HG02884 (cell line): ENCODE measurements around the gene CPLX1.

Source experiments
- ATAC-seq: cut with Tn5 transposase; IDR thresholded peaks from one replicate; pipeline ENCODE4 v1.9.1; 2021; ENCODE audit warnings: mild to moderate bottlenecking, moderate library complexity; ENCODE audit not compliant: unreplicated experiment

CPLX1 gene

DNA sequence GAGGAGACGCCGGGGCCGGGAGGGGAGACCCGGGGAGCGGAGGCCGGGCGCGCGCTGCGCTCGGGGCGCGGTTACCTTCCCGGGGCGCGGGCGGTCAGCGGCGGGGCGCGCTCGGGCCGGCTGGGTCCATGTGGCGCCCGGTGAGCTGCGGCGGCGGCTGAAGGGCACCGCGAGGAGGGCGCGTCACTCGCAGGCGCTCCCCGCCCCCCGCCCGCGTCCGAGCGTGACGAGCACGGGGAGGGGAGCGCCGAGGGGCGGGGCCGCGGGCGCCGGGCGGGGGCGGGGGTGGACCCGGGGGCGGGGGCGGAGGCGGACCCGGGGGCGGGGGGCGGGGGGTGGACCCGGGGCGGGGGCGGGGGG is at the start of gene CPLX1:
TSS of gene CPLX1 (minus strand) at position 159 of the 360 bp plus-strand sequence. CDS start 1,607 bp downstream, outside the sequence.
- ATAC-seq: no peak

DNA sequence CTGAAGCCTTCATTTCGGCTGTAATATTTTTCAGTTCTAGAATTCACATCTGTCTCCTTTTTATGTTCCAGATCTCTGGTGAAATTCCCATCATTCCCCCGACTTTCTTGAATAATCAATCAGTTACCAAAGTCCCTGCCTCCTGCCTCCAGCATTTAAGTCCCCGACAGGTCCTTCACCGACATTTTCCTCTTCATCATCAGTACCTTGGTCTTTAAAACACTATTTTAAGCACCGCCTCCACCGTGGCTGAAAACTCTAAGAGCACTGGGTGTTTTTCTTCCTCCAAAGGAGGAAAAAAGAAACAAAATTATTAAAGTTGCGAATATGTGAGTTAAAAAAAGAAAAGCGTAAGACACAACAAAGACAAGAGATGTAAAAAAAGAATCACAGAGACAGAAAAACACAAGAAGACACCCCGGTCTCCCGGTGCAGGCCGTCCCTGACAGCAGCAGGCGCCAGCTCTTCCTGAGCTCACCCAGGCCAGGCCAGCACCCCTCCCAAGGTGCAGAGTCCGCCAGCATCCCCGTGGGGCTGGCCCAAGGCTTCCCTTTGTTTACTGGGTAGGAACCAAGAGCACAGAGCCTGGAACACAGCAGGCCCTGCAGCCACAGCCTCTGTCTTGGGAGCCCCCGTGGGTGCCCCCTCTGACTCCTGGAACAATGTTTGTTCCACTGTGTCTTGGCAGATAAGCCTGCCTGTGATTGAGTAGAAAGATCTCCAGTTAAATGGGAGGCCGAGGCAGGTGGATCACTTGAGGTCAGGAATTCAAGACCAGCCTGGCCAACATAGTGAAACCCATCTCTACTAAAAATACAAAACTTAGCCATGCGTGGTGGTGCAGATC is 49.3 kb upstream of the CPLX1 start:
- no peak for ATAC-seq

GRCh38 chr4:874056-874455 is 48.1 kb upstream of the CPLX1 start:
- no peak for ATAC-seq

DNA sequence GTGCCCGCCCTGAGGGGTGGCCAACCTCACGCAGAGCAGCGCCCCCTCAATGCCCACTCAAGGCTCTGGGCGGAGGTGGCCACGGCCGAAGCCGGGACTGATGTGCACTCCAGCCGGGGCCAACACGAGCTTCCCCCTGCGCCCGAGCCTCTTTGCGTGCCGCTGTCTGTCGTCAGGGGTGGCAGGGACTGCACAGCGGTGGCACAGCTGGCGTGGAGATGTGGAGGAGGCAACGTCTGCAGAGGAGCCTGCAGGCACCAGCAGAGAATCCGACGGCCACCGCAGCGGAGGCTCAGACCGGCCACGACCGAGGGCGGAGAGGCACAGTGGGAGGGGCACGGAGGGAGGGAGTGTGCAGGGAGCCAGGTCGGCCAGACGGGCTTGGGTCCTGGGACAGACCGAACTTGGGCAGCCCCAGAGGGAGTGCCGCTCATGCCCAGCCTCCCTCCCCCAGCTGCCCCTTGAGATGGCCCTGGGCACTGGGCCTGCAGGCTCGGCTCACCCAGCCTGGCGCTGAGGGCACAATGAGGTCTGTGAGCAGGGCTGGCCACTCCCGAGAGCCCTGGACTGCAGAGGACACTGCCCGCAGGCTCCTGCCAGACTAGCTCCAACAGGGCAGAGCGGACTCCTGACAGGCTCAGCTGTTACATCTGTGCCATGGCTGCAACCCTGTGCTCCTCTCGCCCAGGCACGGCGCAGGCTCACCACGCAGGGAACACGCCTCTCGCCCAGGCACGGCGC is 46.5 kb upstream of the CPLX1 start:
- ATAC-seq: no peak

- ATAC-seq: no peak
Measured at GRCh38 chr4:871484-871883, 45.6 kb upstream of the CPLX1 start.

- ATAC-seq: no peak
Measured at GRCh38 chr4:870951-871350, 45.0 kb upstream of the CPLX1 start.

- ATAC-seq: no peak
Measured at GRCh38 chr4:869776-870175, 43.8 kb upstream of the CPLX1 start.

DNA sequence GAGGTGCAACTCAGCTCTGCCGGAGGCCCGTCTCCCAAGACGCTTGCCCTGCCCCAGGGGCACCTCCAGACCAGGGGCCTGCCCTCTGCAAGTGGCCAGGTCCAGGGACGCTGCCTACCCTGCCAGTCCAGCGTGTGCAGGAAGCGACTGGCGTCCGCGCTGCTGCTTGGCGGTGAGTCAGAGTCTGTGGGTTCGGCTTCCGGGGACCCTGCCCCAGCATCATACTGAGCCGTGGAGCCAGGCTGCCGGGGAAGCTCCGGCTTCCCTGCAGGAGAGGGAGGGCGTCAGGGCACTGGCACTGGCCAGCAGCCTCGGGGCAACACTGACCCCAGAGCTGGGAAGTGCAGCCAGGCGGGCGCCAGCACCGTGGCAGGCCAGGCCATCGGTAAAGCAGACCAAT is 42.5 kb upstream of the CPLX1 start:
- ATAC-seq: no peak

DNA sequence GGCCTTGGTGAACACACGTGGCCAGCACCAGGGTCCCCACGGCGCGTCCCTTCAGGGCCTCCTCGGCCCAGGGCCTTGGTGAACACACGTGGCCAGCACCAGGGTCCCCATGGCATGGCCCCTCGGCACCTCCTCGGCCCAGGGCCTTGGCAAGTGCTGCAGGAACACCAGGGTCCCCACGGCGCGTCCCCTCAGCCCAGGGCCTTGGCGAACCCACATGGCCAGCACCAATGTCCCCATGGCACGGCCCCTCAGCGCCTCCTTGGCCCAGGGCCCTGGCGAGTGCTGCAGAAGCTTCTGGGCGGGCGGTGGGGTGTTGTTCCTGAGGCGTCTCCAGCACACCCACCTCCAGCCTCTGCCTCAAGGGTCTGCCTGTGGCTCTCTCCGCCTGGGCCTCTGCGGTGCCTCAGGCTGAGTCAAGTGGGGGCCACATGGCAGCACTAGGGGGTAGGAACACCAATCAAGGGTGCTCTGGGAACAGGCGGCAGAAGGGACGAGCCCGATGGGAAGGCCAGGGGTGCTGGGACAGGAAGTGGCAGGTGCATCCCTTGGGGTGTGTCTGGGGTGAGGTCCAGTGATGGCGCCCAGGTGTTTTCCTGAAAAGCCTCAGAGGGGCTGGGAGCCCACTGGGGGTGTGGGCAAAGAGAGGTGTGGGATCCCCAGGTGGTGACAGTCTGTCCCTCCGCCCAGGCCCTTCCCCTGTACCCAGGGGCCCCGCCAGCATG is 41.8 kb upstream of the CPLX1 start:
- ATAC-seq: no peak

DNA sequence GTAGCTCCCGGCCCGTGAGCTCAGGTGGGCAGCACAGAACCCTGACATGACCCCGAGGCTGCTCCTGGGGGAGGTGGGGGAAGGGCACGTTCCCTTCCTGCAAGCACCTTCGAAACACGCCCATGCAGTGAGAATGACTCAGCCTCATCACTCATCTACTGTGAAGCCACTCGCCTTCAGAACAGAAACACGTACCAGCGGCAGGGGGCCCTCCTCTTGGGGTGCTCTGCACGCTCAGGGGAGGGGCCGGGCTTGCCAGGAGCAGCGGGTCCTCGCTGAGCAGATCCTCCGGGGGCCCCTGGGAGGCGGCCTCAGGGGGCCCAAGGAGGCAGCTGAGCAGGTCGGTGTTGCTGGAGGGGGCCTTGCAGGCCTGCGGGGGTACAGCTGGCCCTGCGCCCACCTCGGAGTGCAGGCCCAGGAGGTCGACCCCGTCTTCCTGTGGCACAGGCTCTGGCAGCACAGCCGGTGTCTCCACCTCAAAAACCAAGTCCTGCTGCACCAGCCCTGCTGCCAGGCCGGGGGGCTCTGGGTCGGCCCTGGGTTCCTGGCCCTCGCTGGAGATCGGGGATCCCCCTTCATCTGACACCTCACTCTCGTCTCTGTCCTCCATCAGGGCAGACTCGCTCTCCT is 40.9 kb upstream of the CPLX1 start:
- no peak for ATAC-seq

- ATAC-seq: no peak
Measured at GRCh38 chr4:866068-866760, 40.3 kb upstream of the CPLX1 start.

- ATAC-seq: no peak
Measured at GRCh38 chr4:865572-865971, 39.6 kb upstream of the CPLX1 start.

DNA sequence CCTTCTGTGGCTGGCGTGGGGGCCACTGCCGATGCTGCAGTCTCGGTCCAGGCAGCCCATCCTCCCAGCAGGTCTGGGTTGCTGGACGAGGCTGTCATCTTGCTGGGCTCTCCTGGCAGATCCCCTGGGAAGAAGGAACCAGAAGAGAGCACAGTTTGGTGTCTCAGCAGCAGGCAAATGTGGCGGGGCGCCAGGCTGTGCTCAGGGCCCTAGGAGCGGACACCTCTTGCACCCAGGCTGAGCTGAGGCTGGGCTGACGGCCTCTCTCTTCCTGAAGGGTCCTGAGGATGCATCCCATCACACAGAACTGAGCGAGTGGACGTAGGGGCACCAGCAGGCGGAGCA is 39.2 kb upstream of the CPLX1 start:
- no peak for ATAC-seq

- ATAC-seq: no peak
Measured at GRCh38 chr4:864456-865120, 38.7 kb upstream of the CPLX1 start.

GRCh38 chr4:860561-860960 is 34.6 kb upstream of the CPLX1 start:
- ATAC-seq: no peak

DNA sequence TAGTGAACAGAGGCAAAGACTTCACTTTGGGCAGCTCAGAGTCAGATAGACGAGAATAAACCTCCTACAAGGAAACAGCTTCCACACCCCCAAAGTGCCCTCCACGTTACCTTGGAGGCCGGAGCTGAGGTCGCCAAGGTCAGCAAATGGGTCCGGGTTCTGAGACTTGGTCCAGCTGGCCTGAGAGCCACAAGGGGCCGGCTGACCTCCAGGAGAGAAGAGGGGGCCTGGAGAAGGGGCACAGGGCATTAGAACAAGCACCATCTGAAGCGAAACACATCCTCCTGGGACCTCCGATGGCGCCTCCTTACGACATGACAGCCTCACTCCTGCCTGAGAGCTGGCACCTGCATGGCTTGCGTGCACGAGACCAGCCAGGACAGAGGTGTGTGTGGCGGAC is 33.6 kb upstream of the CPLX1 start:
- no peak for ATAC-seq

- no peak for ATAC-seq
Measured at GRCh38 chr4:858831-859451, 33.0 kb upstream of the CPLX1 start.

DNA sequence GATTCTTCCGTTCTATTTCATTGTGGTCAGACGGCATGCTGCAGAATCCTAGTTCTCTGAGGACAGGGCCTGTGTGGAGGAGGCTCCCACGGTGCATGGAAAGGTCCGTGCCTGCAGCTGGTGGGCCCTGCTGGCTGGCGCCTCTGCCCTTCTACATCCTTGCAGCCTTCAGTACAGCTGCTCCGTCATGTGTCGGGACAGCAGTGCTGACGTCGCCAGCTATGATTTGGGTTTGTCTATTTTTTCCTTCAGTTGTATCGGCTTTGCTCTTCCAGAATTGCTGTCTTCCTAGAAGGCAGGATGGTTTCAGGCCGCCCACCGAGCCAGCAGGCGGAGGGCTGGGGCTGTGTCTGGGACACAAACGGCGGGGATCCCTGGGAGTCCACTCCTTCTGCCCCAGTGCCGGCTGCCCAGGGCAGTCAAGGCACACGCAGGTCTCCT is 32.1 kb upstream of the CPLX1 start:
- no peak for ATAC-seq

DNA sequence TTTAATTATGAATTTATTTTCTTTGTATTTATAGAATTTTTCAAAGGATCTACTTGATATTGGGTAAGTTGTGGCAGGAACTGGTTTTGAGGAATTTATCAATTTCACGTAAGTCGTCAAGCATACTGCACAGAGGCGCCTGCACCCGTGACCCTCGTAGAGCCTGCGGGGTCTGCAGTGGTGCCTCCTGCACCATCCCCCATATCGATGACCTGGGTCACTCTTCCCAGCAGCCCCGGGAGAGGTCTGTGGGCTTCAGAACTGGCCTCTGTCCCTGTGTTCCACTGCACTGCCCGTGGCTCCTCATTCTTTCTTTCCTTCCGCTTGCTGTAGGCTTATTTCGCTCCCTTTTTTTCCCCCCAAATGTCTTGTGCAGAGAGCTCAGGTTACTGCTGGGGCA is 31.5 kb upstream of the CPLX1 start:
- ATAC-seq: no peak
